Measurements from ENCODE around the gene DGKK. TPM values are rescaled to one million over a fixed set of nuclear protein-coding genes. Genes with fewer than 3 reads are reported as not detected.

Gene DGKK
- total and polyA plus RNA-seq, 2 of the 13 experiments (the other 11 are each of a cell fraction or from before 2014, with no cell fraction given) = 11.0 to 24.0 TPM

GRCh38 chrX:50514811-50515210 is 44.2 kb upstream of the DGKK start:
- TF ChIP-seq ZNF121 (CRISPR knock-in tag; IDR thresholded peaks at IDR 0.05) (no peak), SUZ12 (IDR thresholded peaks at IDR 0.05; ENCODE audit: low read depth, low read length) (no peak), ZFP36L1 (CRISPR knock-in tag; IDR thresholded peaks at IDR 0.05) (no peak)
- Histone ChIP-seq H3K4me1 (ENCODE audit: insufficient read depth, low read length) (no peaks in the 10 kb centered on the region), H3K4me3 (replicated peaks in 1 of 3; ENCODE audit: insufficient read depth in 1 of 3, low read depth in 2 of 3, low read length in 3 of 3) (no peak overlapping the region), H4K20me1 (ENCODE audit: insufficient read depth, low read length) (no peaks in the 10 kb centered on the region), H2AFZ (ENCODE audit: low read length) (no peak overlapping the region), H3K79me2 (ENCODE audit: insufficient read depth, low read length) (no peaks in the 10 kb centered on the region), H3K27ac (ENCODE audit: extremely low read length, insufficient read depth, low read length) (no peak overlapping the region), H3K36me3 (replicated peaks in 1 of 2; ENCODE audit: control insufficient read depth in 1 of 2, insufficient read depth in 2 of 2, low read length in 2 of 2) (no peaks in the 10 kb centered on the region), H3K4me2 (ENCODE audit: low read depth, low read length) (no peak overlapping the region), H3K9me3 (ENCODE audit: low read length) (no peaks in the 10 kb centered on the region), H3K9ac (ENCODE audit: insufficient read depth, low read depth, low read length) (no peak overlapping the region), H3K27me3 (ENCODE audit: control insufficient read depth in 1 of 2, insufficient read depth in 2 of 2, low read length in 2 of 2) (no peaks in the 10 kb centered on the region)
- BruUV-seq (replicated peaks) = no TSS peak
- intact Hi-C loops (cut with micrococcal nuclease; ENCODE audit: unreplicated experiment) (no loop called here), in situ Hi-C loops (cut with HindIII; ENCODE audit: extremely low pct_ligation_motif_present, low pct_unique_long_range_greater_than_20kb) (no loop called here)
- DNase-seq (ENCODE audit: low spot score) (no peak), FAIRE-seq (no peak), ATAC-seq (no peak)
- 28% methylated on average over 5 of the region's 7 CpGs for WGBS (ENCODE audit: low lambda C conversion rate)
- ChIA-PET CTCF (ENCODE audit: low intra/inter-chr PET ratio, low total read pairs) (no interaction called here), POLR2A (no interaction called here)

GRCh38 chrX:50497114-50497513 is 26.5 kb upstream of the DGKK start:
- no peak overlapping the region for H3K4me3 ChIP-seq (replicated peaks in 1 of 3; ENCODE audit: insufficient read depth in 1 of 3, low read depth in 2 of 3, low read length in 3 of 3)
- no peak for ATAC-seq
- ChIA-PET POLR2A (no interaction called here), CTCF (ENCODE audit: low intra/inter-chr PET ratio, low total read pairs) (no interaction called here)
- H3K27me3 ChIP-seq (ENCODE audit: control insufficient read depth in 1 of 2, insufficient read depth in 2 of 2, low read length in 2 of 2) = no peaks in the 10 kb centered on the region
- intact Hi-C loops (cut with micrococcal nuclease; ENCODE audit: unreplicated experiment) (no loop called here), in situ Hi-C loops (cut with HindIII; ENCODE audit: extremely low pct_ligation_motif_present, low pct_unique_long_range_greater_than_20kb) (no loop called here)
- H3K27ac ChIP-seq (ENCODE audit: extremely low read length, insufficient read depth, low read length) = no peak overlapping the region
- no peaks in the 10 kb centered on the region for H3K36me3 ChIP-seq (replicated peaks in 1 of 2; ENCODE audit: control insufficient read depth in 1 of 2, insufficient read depth in 2 of 2, low read length in 2 of 2)
- no peaks in the 10 kb centered on the region for H3K79me2 ChIP-seq (ENCODE audit: insufficient read depth, low read length)
- no peak for TF ChIP-seq POGZ (CRISPR knock-in tag; IDR thresholded peaks at IDR 0.05)
- TF ChIP-seq ZNF576 (CRISPR knock-in tag; IDR thresholded peaks at IDR 0.05) = no peak
- TF ChIP-seq TERF1 (CRISPR knock-in tag; IDR thresholded peaks at IDR 0.05) = no peak
- no peak overlapping the region for H2AFZ ChIP-seq (ENCODE audit: low read length)
- no peak for DNase-seq (ENCODE audit: low spot score)
- H3K4me1 ChIP-seq (ENCODE audit: insufficient read depth, low read length) = no peaks in the 10 kb centered on the region
- FAIRE-seq = no peak
- no peak overlapping the region for H3K4me2 ChIP-seq (ENCODE audit: low read depth, low read length)
- H3K9ac ChIP-seq (ENCODE audit: insufficient read depth, low read depth, low read length) = no peak overlapping the region
- WGBS (ENCODE audit: low lambda C conversion rate) = no CpG with 5 or more reads among the region's 3 CpGs
- BruUV-seq (replicated peaks) = no TSS peak
- H3K9me3 ChIP-seq (ENCODE audit: low read length) = no peaks in the 10 kb centered on the region
- no peaks in the 10 kb centered on the region for H4K20me1 ChIP-seq (ENCODE audit: insufficient read depth, low read length)
